Measurements from ENCODE around the gene ZNF418.

ZNF418 gene

DNA sequence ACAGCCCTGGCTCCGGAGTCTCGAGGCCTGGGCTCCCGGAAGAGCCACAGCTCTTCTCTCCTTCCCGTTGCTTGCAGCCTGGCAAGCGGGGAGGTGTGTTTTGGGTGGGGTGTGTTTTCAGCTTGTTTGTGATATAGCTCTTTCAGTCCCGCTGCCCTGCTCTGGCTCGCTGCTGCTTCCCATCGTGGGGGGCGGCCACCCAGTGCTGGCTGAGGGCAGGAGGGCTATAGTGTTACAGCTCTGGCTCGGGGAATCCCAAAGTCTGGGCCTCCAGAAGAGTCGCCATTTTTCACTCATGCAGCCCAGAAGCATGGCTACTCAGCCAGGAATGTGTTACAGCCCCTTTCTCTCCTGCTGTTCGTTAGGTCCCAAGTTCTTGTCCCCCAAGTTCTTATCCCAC lies 14.5 kb upstream of the ZNF418 start:
- no peak for DNase-seq (ENCODE audit: low read depth)
- no peak for TF ChIP-seq CTCF (conservative IDR thresholded peaks at IDR 0.05; ENCODE audit: control insufficient read depth, insufficient read depth, low read depth, low read length)
- no peak overlapping the region for H3K4me3 ChIP-seq (ENCODE audit: control insufficient read depth, low read depth, low read length)

GRCh38 chr19:57949296-57949695 lies 14.1 kb upstream of the ZNF418 start:
- TF ChIP-seq CTCF (conservative IDR thresholded peaks at IDR 0.05; ENCODE audit: control insufficient read depth, insufficient read depth, low read depth, low read length): no peak
- no peak for DNase-seq (ENCODE audit: low read depth)
- H3K4me3 ChIP-seq (ENCODE audit: control insufficient read depth, low read depth, low read length): no peak overlapping the region

DNA sequence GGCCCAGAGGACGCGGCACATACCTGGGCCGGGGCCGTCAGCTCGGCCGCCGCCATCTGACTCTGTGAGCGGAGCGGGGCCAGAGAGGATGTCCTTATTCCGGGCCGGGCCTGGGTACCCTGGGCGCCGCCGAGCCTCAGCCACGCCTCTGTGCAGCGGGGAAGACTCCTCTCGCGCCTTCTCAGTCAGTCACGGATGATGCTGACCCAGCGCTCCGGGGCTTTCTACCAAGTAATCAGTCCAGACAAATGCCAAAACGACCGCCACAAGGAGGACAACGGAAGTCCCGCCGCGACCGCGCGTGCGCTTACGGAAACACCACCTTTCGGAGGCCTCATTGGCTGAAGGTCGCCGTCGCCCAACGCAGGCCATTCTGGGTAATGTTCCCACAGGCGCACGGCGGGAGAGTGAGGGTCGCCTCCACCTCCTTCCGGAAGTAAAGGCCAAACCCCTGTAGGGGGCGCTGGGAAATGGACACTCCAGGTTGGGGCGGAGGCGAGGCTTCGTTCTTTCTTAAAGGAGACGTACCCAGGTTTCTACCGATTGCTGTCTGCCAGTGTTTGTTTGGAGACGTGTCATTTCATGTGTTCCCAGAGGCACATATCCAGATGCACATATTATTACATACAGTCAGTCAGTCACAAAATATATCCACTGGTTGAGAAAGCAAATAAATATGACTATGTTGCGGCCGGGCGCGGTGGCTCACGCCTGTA lies 12.4 kb upstream of the ZNF418 start, which contains the start of gene ZNF256:
TSS of gene ZNF256 (minus strand) at position 288 of the 716 bp plus-strand sequence. CDS start at position 56, 232 bp downstream.
- DNase-seq (ENCODE audit: low read depth): peak; percentile 93
- H3K4me3 ChIP-seq (ENCODE audit: control insufficient read depth, low read depth, low read length): peak within 1 kb of the TSS; percentile 77
- peak; percentile 32 for TF ChIP-seq CTCF (conservative IDR thresholded peaks at IDR 0.05; ENCODE audit: control insufficient read depth, insufficient read depth, low read depth, low read length)

DNA sequence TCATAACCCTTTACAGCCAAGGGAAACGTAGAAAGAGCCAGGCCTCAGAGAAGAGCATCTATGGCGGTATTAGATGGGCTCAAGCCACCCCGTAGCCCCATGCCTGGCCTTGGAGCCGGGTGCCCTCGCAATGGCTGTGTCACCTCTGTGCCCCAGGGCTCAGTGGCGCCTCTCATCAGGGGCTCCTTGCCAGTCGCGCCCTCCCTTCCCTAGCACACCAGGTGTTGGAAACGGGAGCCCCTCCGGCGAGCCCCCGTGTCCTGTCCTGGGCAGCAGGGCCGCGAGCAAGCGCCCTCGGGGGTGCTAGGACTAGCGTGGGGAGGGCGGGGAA lies 11.9 kb upstream of the ZNF418 start:
- peak overlapping the region; percentile 77 for H3K4me3 ChIP-seq (ENCODE audit: control insufficient read depth, low read depth, low read length)
- DNase-seq (ENCODE audit: low read depth): no peak
- TF ChIP-seq CTCF (conservative IDR thresholded peaks at IDR 0.05; ENCODE audit: control insufficient read depth, insufficient read depth, low read depth, low read length): no peak

DNA sequence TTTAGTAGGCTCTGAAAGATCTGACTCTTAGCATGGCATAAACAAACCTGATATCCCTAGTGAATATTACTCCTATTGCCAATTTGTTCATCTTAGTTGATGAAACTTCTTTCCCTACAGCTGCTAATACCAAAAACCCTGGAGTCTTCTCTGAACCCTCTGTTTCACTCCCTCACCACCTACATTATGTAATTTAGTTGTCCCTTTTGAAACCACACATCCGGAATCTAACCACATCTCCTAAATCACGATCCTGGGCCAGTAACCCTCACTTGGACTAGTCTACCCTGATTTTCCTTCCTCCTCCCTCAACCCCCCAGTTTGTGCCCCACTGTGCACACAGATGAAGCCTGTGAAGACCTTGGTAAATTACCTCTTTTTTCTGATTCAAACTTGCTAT lies 11.1 kb upstream of the ZNF418 start:
- no peak for TF ChIP-seq CTCF (conservative IDR thresholded peaks at IDR 0.05; ENCODE audit: control insufficient read depth, insufficient read depth, low read depth, low read length)
- peak overlapping the region; percentile 77 for H3K4me3 ChIP-seq (ENCODE audit: control insufficient read depth, low read depth, low read length)
- DNase-seq (ENCODE audit: low read depth): no peak

- no peak for TF ChIP-seq CTCF (conservative IDR thresholded peaks at IDR 0.05; ENCODE audit: control insufficient read depth, insufficient read depth, low read depth, low read length)
- DNase-seq (ENCODE audit: low read depth): no peak
- no peak overlapping the region for H3K4me3 ChIP-seq (ENCODE audit: control insufficient read depth, low read depth, low read length)
Observed at GRCh38 chr19:57941593-57941992, 6.4 kb upstream of the ZNF418 start.
